Dermis microvascular lymphatic vessel endothelial cell (primary cell): Measurements from ENCODE around the gene ZNRF3. TPM values are rescaled to one million over a fixed set of nuclear protein-coding genes. Genes with fewer than 3 reads are reported as not detected.

Experiments used
- DNase-seq, 2 donors: peaks; one replicate each; pipeline versions ENCODE4 v3.0.0 to v3.0.0-alpha.2; 2010; ENCODE audit warnings: low read depth in 2 of 2
- total RNA-seq: library from RNA; depleted of rRNA; stranded (reverse); fragments of >200 nt; gene quantifications from 2 replicates; pipeline ENCODE4 v1.2.1, GENCODE V29; 2014

ZNRF3 gene
- total RNA-seq, 1 donor from 2014 or later: 1.5 TPM

- DNase-seq: no peak
These were observed 125.8 kb downstream of the ZNRF3 start for GRCh38 chr22:29009148-29009547.

- no peak for DNase-seq
These were observed 128.1 kb downstream of the ZNRF3 start for GRCh38 chr22:29011240-29012100.

GRCh38 chr22:29012101-29012433, 128.7 kb downstream of the ZNRF3 start:
- DNase-seq: no peak

GRCh38 chr22:29012952-29013351, 129.6 kb downstream of the ZNRF3 start:
- DNase-seq: no peak

GRCh38 chr22:29014293-29014692, 130.9 kb downstream of the ZNRF3 start:
- DNase-seq: no peak

GRCh38 chr22:29014773-29015172, 131.4 kb downstream of the ZNRF3 start:
- DNase-seq: no peak

GRCh38 chr22:29016067-29016938, 132.9 kb downstream of the ZNRF3 start:
- no peak for DNase-seq

- no peak for DNase-seq
These were observed 135.2 kb downstream of the ZNRF3 start for GRCh38 chr22:29018293-29019189.

GRCh38 chr22:29022101-29022817, 138.9 kb downstream of the ZNRF3 start:
- no peak for DNase-seq

GRCh38 chr22:29023172-29023796, 139.9 kb downstream of the ZNRF3 start:
- DNase-seq: no peak

- no peak for DNase-seq
These were observed 143.2 kb downstream of the ZNRF3 start for GRCh38 chr22:29026579-29026978.

GRCh38 chr22:29028468-29028867, 145.1 kb downstream of the ZNRF3 start:
- no peak for DNase-seq

GRCh38 chr22:29029202-29030000, 146.0 kb downstream of the ZNRF3 start:
- no peak for DNase-seq

- DNase-seq: peak in 1 of 2 donors; percentile 9
These were observed 146.7 kb downstream of the ZNRF3 start for GRCh38 chr22:29030016-29030617.

- peak; percentile 79 to 90 for DNase-seq
These were observed 147.3 kb downstream of the ZNRF3 start for GRCh38 chr22:29030618-29031226.

- DNase-seq: peak; percentile 90 to 98
These were observed 148.0 kb downstream of the ZNRF3 start for GRCh38 chr22:29031227-29032011.

- peak in 1 of 2 donors; percentile 6 for DNase-seq
These were observed 148.7 kb downstream of the ZNRF3 start for GRCh38 chr22:29032014-29032475.

GRCh38 chr22:29032584-29032983, 149.2 kb downstream of the ZNRF3 start:
- DNase-seq: peak in 1 of 2 donors; percentile 67
